GM23248 (cell line): ENCODE results near the gene SH3TC2. TPM values are rescaled to one million over a fixed set of nuclear protein-coding genes. Genes with fewer than 3 reads are reported as not detected.

Source experiments
- DNase-seq: peaks from one replicate; pipeline ENCODE4 v3.0.0-alpha.2; 2015
- H2AFZ ChIP-seq: fragments of 200-600 bp; sonication (generic); 2 replicates; pipeline ENCODE4 v1.6.1; 2016; ENCODE audit warnings: antibody characterized with exemption
- H3F3A ChIP-seq: fragments of 200-600 bp; sonication (generic); 2 replicates; pipeline ENCODE4 v1.6.1; 2016; ENCODE audit warnings: mild to moderate bottlenecking, antibody characterized with exemption, mixed run types; ENCODE audit not compliant: insufficient read depth
- H3K27ac ChIP-seq: fragments of 200-600 bp; sonication (generic); 2 replicates; pipeline ENCODE4 v1.5.1; 2016; ENCODE audit warnings: mild to moderate bottlenecking
- H3K27me3 ChIP-seq: fragments of 200-600 bp; sonication (generic); replicated peaks from 2 replicates; pipeline ENCODE4 v1.6.1; 2016; ENCODE audit warnings: mild to moderate bottlenecking; ENCODE audit not compliant: insufficient read depth
- H3K36me3 ChIP-seq: fragments of 200-600 bp; sonication (generic); 2 replicates; pipeline ENCODE4 v1.6.1; 2016; ENCODE audit warnings: low read depth, mild to moderate bottlenecking
- H3K4me1 ChIP-seq: fragments of 200-600 bp; sonication (generic); 2 replicates; pipeline ENCODE4 v1.6.1; 2016; ENCODE audit warnings: mild to moderate bottlenecking; ENCODE audit not compliant: insufficient read depth
- H3K4me2 ChIP-seq: fragments of 200-600 bp; sonication (generic); one replicate; pipeline ENCODE4 v1.6.1; 2016; ENCODE audit warnings: mild to moderate bottlenecking; ENCODE audit not compliant: unreplicated experiment
- H3K4me3 ChIP-seq: fragments of 200-600 bp; sonication (generic); 2 replicates; pipeline ENCODE4 v1.5.1; 2016; ENCODE audit warnings: mild to moderate bottlenecking
- H3K79me2 ChIP-seq: fragments of 200-600 bp; sonication (generic); 2 replicates; pipeline ENCODE4 v1.6.1; 2016; ENCODE audit warnings: mild to moderate bottlenecking; ENCODE audit not compliant: insufficient read depth
- H3K9ac ChIP-seq: fragments of 200-600 bp; sonication (generic); 2 replicates; pipeline ENCODE4 v1.6.1; 2016; ENCODE audit warnings: mild to moderate bottlenecking
- H3K9me2 ChIP-seq: fragments of 200-600 bp; sonication (generic); 2 replicates; pipeline ENCODE4 v1.6.1; 2016; ENCODE audit warnings: mixed run types, mild to moderate bottlenecking, moderate library complexity; ENCODE audit not compliant: insufficient read depth
- H3K9me3 ChIP-seq: fragments of 200-600 bp; sonication (generic); one replicate; pipeline ENCODE4 v1.6.1; 2017; ENCODE audit warnings: low read depth
- H4K20me1 ChIP-seq: fragments of 200-600 bp; sonication (generic); 2 replicates; pipeline ENCODE4 v1.6.0; 2016; ENCODE audit not compliant: insufficient read depth
- EZH2 ChIP-seq: fragments of 200-600 bp; sonication (generic); IDR thresholded peaks from 2 replicates; pipeline ENCODE4 v1.6.1; 2018; ENCODE audit warnings: antibody characterized with exemption, mild to moderate bottlenecking; ENCODE audit not compliant: insufficient read depth, poor library complexity, severe bottlenecking
- EZH2phosphoT487 ChIP-seq: fragments of 200-600 bp; sonication (generic); IDR thresholded peaks from 2 replicates; pipeline ENCODE4 v1.6.1; 2018; ENCODE audit warnings: antibody characterized with exemption, moderate library complexity, mild to moderate bottlenecking, low read depth; ENCODE audit not compliant: insufficient read depth
- WGBS, 2 experiments: methylation state at CpG; one replicate each; pipeline ENCODE4 v1.1.6; 2015 to 2017; ENCODE audit warnings: low lambda C conversion rate in 2 of 2, low coverage in 1 of 2; ENCODE audit errors: missing lambda C conversion rate in 2 of 2; 5-methylcytosine and 5-hydroxymethylcytosine counted together
- in situ Hi-C: fragments of 300-500 bp; cut with MboI; formaldehyde crosslinking; loops from 2 replicates; pipeline ENCODE4 v1.15.0; 2020
- polyA plus RNA-seq: library from polyadenylated mRNA; unstranded; fragments of >200 nt; fragmentation: Nextera tagmentation; extraction: Ambion mirVana; gene quantifications from 2 replicates; pipeline ENCODE4 v1.2.1, GENCODE V29; 2016
- total RNA-seq: library from RNA; depleted of rRNA; stranded (reverse); fragments of >200 nt; shearing (Covaris generic); gene quantifications from 2 replicates; pipeline ENCODE4 v1.2.3, GENCODE V29; 2014

SH3TC2 gene
- total and polyA plus RNA-seq, 2 experiments from 2014 or later = 0.88 to 1.1 TPM

- Histone ChIP-seq H3F3A (peaks cover 9% of the 10 kb centered on the region; the same call in 1 of the 2 replicates), H3K27ac (no peak overlapping the region), H3K36me3 (no peaks in the 10 kb centered on the region), H2AFZ (no peak overlapping the region), H3K4me3 (no peak overlapping the region), H3K4me1 (peaks cover 3% of the 10 kb centered on the region; the same call in 1 of the 2 replicates), H3K9ac (no peak overlapping the region), H3K9me3 (no peaks in the 10 kb centered on the region), H4K20me1 (no peaks in the 10 kb centered on the region), H3K79me2 (no peaks in the 10 kb centered on the region), H3K27me3 (peaks cover 40% of the 10 kb centered on the region), H3K9me2 (no peaks in the 10 kb centered on the region), H3K4me2 (no peak overlapping the region)
- no peak for DNase-seq
- WGBS, 2 experiments = 82 to 83% methylated on average over 4 of the region's 4 CpGs
- in situ Hi-C loops = no loop called here
- TF ChIP-seq EZH2 (no peak), EZH2phosphoT487 (no peak)
Measured at GRCh38 chr5:148993283-148993936, 69.5 kb downstream of the SH3TC2 start.

- no peak overlapping the region for H3K4me3 ChIP-seq
- H3K36me3 ChIP-seq = no peaks in the 10 kb centered on the region
- H3K27ac ChIP-seq = no peak overlapping the region
- H3F3A ChIP-seq = peaks cover 18% of the 10 kb centered on the region
- H3K4me1 ChIP-seq = peaks cover 12% of the 10 kb centered on the region
- H4K20me1 ChIP-seq = no peaks in the 10 kb centered on the region
- H3K4me2 ChIP-seq = no peak overlapping the region
- H3K9me2 ChIP-seq = no peaks in the 10 kb centered on the region
- 76 to 81% methylated on average over 3 of the region's 3 CpGs for WGBS, 2 experiments
- H2AFZ ChIP-seq = no peak overlapping the region
- H3K27me3 ChIP-seq = peaks cover 39% of the 10 kb centered on the region
- TF ChIP-seq EZH2phosphoT487 = no peak
- no peak overlapping the region for H3K9ac ChIP-seq
- in situ Hi-C loops = no loop called here
- H3K9me3 ChIP-seq = no peaks in the 10 kb centered on the region
- H3K79me2 ChIP-seq = no peaks in the 10 kb centered on the region
- DNase-seq = no peak
Measured at GRCh38 chr5:148992265-148992664, 70.6 kb downstream of the SH3TC2 start.

- H3K27me3 ChIP-seq = peaks cover 39% of the 10 kb centered on the region
- no peak overlapping the region for H3K4me3 ChIP-seq
- no peaks in the 10 kb centered on the region for H3K9me3 ChIP-seq
- no peaks in the 10 kb centered on the region for H3K36me3 ChIP-seq
- H3K79me2 ChIP-seq = no peaks in the 10 kb centered on the region
- no peaks in the 10 kb centered on the region for H4K20me1 ChIP-seq
- no peak overlapping the region for H3K27ac ChIP-seq
- peaks cover 19% of the 10 kb centered on the region for H3F3A ChIP-seq
- TF ChIP-seq EZH2 (no peak), EZH2phosphoT487 (no peak)
- no peaks in the 10 kb centered on the region for H3K9me2 ChIP-seq
- H2AFZ ChIP-seq = no peak overlapping the region
- DNase-seq = no peak
- in situ Hi-C loops = no loop called here
- H3K4me2 ChIP-seq = no peak overlapping the region
- H3K9ac ChIP-seq = no peak overlapping the region
- H3K4me1 ChIP-seq = peaks cover 16% of the 10 kb centered on the region
Measured at GRCh38 chr5:148991566-148991965, 71.3 kb downstream of the SH3TC2 start.

DNA sequence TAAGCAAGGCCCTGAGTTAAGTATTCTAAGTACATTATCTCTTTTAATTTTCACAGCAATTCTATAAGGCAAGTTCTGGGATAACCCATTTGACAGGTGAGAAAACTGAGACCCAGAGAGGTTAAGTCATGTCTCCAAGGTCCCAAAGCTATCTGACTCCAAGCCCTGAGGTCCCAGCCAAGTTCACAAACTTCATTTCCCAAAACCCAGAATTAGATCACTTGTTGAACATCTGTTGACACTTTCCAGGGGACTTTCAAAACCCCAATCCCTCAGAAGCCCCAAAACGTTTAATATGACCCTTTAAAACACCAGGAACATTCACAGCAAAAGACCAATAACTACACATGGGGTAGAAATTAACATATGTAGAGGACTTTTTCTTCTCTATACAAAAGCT lies 72.0 kb downstream of the SH3TC2 start:
- no peaks in the 10 kb centered on the region for H3K79me2 ChIP-seq
- no peak overlapping the region for H3K9ac ChIP-seq
- no peak for TF ChIP-seq EZH2
- TF ChIP-seq EZH2phosphoT487 = no peak
- no peak for DNase-seq
- H4K20me1 ChIP-seq = no peaks in the 10 kb centered on the region
- H3K4me2 ChIP-seq = no peak overlapping the region
- 52 to 59% methylated on average over 1 of the region's 1 CpG for WGBS, 2 experiments
- H3K27ac ChIP-seq = no peak overlapping the region
- H3K27me3 ChIP-seq = peaks cover 47% of the 10 kb centered on the region
- H3K4me1 ChIP-seq = peaks cover 16% of the 10 kb centered on the region
- H2AFZ ChIP-seq = no peak overlapping the region
- H3F3A ChIP-seq = peaks cover 16% of the 10 kb centered on the region
- H3K9me3 ChIP-seq = no peaks in the 10 kb centered on the region
- no peaks in the 10 kb centered on the region for H3K36me3 ChIP-seq
- H3K9me2 ChIP-seq = no peaks in the 10 kb centered on the region
- in situ Hi-C loops = no loop called here
- H3K4me3 ChIP-seq = no peak overlapping the region

DNA sequence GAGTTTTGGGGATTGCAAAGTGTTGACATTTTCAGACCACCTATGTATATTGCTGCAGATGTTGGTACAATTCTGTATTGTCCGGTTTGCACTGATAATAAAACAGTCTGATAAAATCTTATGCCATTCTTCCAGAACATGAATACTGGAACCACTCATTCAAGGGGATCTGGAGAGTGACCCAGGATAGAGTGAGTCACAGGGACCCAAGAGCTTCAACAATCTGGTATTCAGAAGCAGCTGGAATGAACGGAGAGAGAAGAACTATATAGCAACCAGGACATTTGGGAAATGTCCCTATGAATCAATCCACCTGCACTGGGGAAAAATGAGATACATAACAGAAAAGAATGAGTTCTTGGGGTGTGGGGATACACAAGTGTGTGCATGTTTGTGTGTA lies 73.3 kb downstream of the SH3TC2 start:
- H3K4me2 ChIP-seq = no peak overlapping the region
- TF ChIP-seq EZH2phosphoT487 (no peak), EZH2 (no peak)
- H3K9me3 ChIP-seq = no peaks in the 10 kb centered on the region
- H3K9me2 ChIP-seq = no peaks in the 10 kb centered on the region
- no peak overlapping the region for H3K27ac ChIP-seq
- peak; percentile 35 for DNase-seq
- no peak overlapping the region for H3K9ac ChIP-seq
- H3F3A ChIP-seq = peaks cover 16% of the 10 kb centered on the region
- H4K20me1 ChIP-seq = no peaks in the 10 kb centered on the region
- H3K27me3 ChIP-seq = peaks cover 40% of the 10 kb centered on the region
- WGBS, 2 experiments = 46 to 49% methylated on average over 2 of the region's 2 CpGs
- no peaks in the 10 kb centered on the region for H3K36me3 ChIP-seq
- H2AFZ ChIP-seq = no peak overlapping the region
- in situ Hi-C loops = no loop called here
- no peak overlapping the region for H3K4me3 ChIP-seq
- peaks cover 16% of the 10 kb centered on the region for H3K4me1 ChIP-seq
- no peaks in the 10 kb centered on the region for H3K79me2 ChIP-seq
